GM12875 (cell line): ENCODE results near the gene HES3.

ENCODE experiments used
- H3K4me3 ChIP-seq: one replicate; pipeline ENCODE4 v1.5.1; 2011; ENCODE audit warnings: low read depth, low read length, control low read depth
- CTCF ChIP-seq: IDR thresholded peaks from 2 replicates; pipeline ENCODE4 v1.5.1; 2011; ENCODE audit warnings: low read depth, mild to moderate bottlenecking, control low read depth, inconsistent platforms, low read length, moderate library complexity, borderline replicate concordance; ENCODE audit not compliant: insufficient read depth

HES3 gene

GRCh38 chr1:6244401-6245049 lies 546 bp downstream of the HES3 start:
- no peak for TF ChIP-seq CTCF
- H3K4me3 ChIP-seq, result no peak overlapping the region

- TF ChIP-seq CTCF, result peak; percentile 96
- peak overlapping the region; percentile 42 for H3K4me3 ChIP-seq
Observed at GRCh38 chr1:6245086-6245868, 1.3 kb downstream of the HES3 start.

- TF ChIP-seq CTCF, result no peak
- H3K4me3 ChIP-seq, result peak overlapping the region; percentile 42
Observed at GRCh38 chr1:6245869-6246496, 2.0 kb downstream of the HES3 start.

- no peak overlapping the region for H3K4me3 ChIP-seq
- TF ChIP-seq CTCF, result peak; percentile 96
Observed at GRCh38 chr1:6246497-6247467, 2.8 kb downstream of the HES3 start.

- no peak overlapping the region for H3K4me3 ChIP-seq
- TF ChIP-seq CTCF, result no peak
Observed at GRCh38 chr1:6247651-6248050, 3.7 kb downstream of the HES3 start.

- H3K4me3 ChIP-seq, result no peak overlapping the region
- no peak for TF ChIP-seq CTCF
Observed at GRCh38 chr1:6248161-6248776, 4.3 kb downstream of the HES3 start.
